ENCODE measurements around the gene SERPINI1. TPM values are rescaled to one million over a fixed set of nuclear protein-coding genes. Genes with fewer than 3 reads are reported as not detected.

Gene SERPINI1
- total and polyA plus RNA-seq, 2 of the 8 experiments (the other 6 are each of a cell fraction or from before 2014, with no cell fraction given) = 5.3 to 9.9 TPM

GRCh38 chr3:167854063-167854462, 118.5 kb downstream of the SERPINI1 start (continued):
- TF ChIP-seq GABPA (IDR thresholded peaks at IDR 0.05; ENCODE audit: borderline replicate concordance, insufficient read depth, low read length) (no peak), HDAC6 (IDR thresholded peaks at IDR 0.05; ENCODE audit: low read depth, low read length) (no peak), POLR2AphosphoS5 (IDR thresholded peaks at IDR 0.05; ENCODE audit: low read depth, low read length) (no peak)

Data from H1 (cell line).